ENCODE data around the gene SLC9A7.

DNA sequence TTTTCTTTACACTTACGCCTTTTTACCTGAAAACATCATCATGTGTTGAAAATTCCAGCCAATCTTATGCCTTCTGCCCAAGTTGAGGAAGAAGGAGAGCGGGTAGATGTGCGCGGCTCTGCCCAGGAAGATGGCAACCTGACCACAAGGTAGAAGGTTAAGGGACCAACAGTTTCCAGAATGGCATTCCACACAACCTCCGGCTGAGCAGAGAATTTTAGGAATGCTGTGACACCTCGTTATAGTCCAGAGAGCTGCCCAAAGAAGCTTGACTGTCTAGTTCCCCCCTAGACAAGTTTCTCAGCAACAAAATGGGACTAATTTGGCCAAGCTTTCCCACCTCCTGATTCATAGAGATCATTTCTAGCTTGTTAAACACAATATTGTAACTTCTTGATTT is 110.3 kb downstream of the SLC9A7 start:
- no peak for TF ChIP-seq POLR2A (IDR thresholded peaks at IDR 0.05)
- TF ChIP-seq, protein P1, sequence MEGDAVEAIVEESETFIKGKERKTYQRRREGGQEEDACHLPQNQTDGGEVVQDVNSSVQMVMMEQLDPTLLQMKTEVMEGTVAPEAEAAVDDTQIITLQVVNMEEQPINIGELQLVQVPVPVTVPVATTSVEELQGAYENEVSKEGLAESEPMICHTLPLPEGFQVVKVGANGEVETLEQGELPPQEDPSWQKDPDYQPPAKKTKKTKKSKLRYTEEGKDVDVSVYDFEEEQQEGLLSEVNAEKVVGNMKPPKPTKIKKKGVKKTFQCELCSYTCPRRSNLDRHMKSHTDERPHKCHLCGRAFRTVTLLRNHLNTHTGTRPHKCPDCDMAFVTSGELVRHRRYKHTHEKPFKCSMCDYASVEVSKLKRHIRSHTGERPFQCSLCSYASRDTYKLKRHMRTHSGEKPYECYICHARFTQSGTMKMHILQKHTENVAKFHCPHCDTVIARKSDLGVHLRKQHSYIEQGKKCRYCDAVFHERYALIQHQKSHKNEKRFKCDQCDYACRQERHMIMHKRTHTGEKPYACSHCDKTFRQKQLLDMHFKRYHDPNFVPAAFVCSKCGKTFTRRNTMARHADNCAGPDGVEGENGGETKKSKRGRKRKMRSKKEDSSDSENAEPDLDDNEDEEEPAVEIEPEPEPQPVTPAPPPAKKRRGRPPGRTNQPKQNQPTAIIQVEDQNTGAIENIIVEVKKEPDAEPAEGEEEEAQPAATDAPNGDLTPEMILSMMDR (IDR thresholded peaks at IDR 0.05), result no peak
